K562 (cell line): ENCODE measurements around the gene FNDC1.

ENCODE experiments used
- CBFA2T2 ChIP-seq: fragments of 450-650 bp; conservative IDR thresholded peaks from 2 replicates; pipeline ENCODE4 v1.6.1; 2017; ENCODE audit warnings: mild to moderate bottlenecking
- CEBPB ChIP-seq: fragments of 450-650 bp; IDR thresholded peaks from 2 replicates; pipeline ENCODE4 v1.6.1; 2016; ENCODE audit warnings: missing genetic modification characterization, missing compliant biosample characterization
- ELF2 ChIP-seq: fragments of 250-450 bp; sonication (Bioruptor Pico); IDR thresholded peaks from 2 replicates; pipeline ENCODE4 v1.5.0; 2021; ENCODE audit warnings: mild to moderate bottlenecking
- KDM5B ChIP-seq: fragments of 200-600 bp; sonication (generic); IDR thresholded peaks from 2 replicates; pipeline ENCODE4 v1.6.1; 2012; ENCODE audit warnings: low read depth, mild to moderate bottlenecking, moderate library complexity, low read length, control low read depth, inconsistent platforms; ENCODE audit not compliant: insufficient replicate concordance
- MCM5 ChIP-seq: fragments of 450-650 bp; IDR thresholded peaks from 2 replicates; pipeline ENCODE4 v1.6.1; 2016; ENCODE audit warnings: low read depth
- SAFB2 ChIP-seq: fragments of 200-400 bp; formaldehyde crosslinking; IDR thresholded peaks from 2 replicates; pipeline ENCODE4 v1.6.1; 2018; ENCODE audit warnings: borderline replicate concordance, low read length, low read depth, moderate library complexity; ENCODE audit not compliant: severe bottlenecking
- YBX1 ChIP-seq: fragments of 450-650 bp; IDR thresholded peaks from 2 replicates; pipeline ENCODE4 v1.7.1; 2016; ENCODE audit warnings: mild to moderate bottlenecking
- TF ChIP-seq, protein P1 (sequence below), 3 experiments: IDR thresholded peaks in 2 of 3; conservative IDR thresholded peaks in 1 of 3; 2 replicates each; pipeline ENCODE4 v1.5.1; 2011 to 2012; ENCODE audit warnings: low read length in 3 of 3, mild to moderate bottlenecking in 3 of 3, control low read depth in 2 of 3, improper control_type of control experiment in 1 of 3, inconsistent platforms in 1 of 3, low read depth in 1 of 3, mixed read lengths in 1 of 3, moderate library complexity in 1 of 3; ENCODE audit not compliant: insufficient read depth in 2 of 3
- TF ChIP-seq, protein P2 (sequence below): sonication (generic); formaldehyde crosslinking; IDR thresholded peaks from 2 replicates; pipeline ENCODE4 v1.9.0; 2022; ENCODE audit warnings: mild to moderate bottlenecking, missing genetic modification reagents
- TF ChIP-seq, protein P3 (sequence below): fragments of 450-650 bp; IDR thresholded peaks from 2 replicates; pipeline ENCODE4 v1.6.1; 2016; ENCODE audit warnings: low read depth

DNA sequence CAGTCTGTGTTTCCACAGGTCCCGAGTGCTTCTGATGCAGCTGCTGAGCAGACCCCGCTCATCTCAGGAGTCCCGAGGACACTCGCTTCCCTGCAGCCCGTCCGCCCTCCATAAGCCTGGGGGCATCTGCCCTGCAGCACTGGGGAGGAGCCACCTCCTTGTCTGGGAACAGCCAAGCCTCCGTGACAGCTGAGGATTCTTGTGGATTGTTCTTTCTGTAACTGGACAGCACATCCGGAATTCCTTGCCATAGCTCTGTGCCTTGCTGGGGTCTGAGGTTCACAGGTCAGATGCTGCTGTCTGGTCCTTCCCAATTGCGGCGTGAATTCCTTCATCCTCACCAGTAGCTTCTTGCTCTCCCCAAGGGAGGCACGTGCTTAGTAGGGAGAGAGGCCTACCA is 38.4 kb upstream of the FNDC1 start:
- TF ChIP-seq MCM5 (no peak), CBFA2T2 (no peak), CEBPB (tag) (no peak), KDM5B (no peak), SAFB2 (no peak), ELF2 (CRISPR knock-in tag) (no peak), YBX1 (no peak)
- TF ChIP-seq, protein P1, sequence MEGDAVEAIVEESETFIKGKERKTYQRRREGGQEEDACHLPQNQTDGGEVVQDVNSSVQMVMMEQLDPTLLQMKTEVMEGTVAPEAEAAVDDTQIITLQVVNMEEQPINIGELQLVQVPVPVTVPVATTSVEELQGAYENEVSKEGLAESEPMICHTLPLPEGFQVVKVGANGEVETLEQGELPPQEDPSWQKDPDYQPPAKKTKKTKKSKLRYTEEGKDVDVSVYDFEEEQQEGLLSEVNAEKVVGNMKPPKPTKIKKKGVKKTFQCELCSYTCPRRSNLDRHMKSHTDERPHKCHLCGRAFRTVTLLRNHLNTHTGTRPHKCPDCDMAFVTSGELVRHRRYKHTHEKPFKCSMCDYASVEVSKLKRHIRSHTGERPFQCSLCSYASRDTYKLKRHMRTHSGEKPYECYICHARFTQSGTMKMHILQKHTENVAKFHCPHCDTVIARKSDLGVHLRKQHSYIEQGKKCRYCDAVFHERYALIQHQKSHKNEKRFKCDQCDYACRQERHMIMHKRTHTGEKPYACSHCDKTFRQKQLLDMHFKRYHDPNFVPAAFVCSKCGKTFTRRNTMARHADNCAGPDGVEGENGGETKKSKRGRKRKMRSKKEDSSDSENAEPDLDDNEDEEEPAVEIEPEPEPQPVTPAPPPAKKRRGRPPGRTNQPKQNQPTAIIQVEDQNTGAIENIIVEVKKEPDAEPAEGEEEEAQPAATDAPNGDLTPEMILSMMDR (IDR thresholded peaks at IDR 0.05 in 2 of 3, conservative IDR thresholded peaks at IDR 0.05 in 1 of 3; ENCODE audit: insufficient read depth in 2 of 3, low read depth in 1 of 3, low read length in 3 of 3): no peak
- TF ChIP-seq, protein P2, sequence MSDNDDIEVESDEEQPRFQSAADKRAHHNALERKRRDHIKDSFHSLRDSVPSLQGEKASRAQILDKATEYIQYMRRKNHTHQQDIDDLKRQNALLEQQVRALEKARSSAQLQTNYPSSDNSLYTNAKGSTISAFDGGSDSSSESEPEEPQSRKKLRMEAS (CRISPR knock-in tag): no peak
- TF ChIP-seq, protein P3, sequence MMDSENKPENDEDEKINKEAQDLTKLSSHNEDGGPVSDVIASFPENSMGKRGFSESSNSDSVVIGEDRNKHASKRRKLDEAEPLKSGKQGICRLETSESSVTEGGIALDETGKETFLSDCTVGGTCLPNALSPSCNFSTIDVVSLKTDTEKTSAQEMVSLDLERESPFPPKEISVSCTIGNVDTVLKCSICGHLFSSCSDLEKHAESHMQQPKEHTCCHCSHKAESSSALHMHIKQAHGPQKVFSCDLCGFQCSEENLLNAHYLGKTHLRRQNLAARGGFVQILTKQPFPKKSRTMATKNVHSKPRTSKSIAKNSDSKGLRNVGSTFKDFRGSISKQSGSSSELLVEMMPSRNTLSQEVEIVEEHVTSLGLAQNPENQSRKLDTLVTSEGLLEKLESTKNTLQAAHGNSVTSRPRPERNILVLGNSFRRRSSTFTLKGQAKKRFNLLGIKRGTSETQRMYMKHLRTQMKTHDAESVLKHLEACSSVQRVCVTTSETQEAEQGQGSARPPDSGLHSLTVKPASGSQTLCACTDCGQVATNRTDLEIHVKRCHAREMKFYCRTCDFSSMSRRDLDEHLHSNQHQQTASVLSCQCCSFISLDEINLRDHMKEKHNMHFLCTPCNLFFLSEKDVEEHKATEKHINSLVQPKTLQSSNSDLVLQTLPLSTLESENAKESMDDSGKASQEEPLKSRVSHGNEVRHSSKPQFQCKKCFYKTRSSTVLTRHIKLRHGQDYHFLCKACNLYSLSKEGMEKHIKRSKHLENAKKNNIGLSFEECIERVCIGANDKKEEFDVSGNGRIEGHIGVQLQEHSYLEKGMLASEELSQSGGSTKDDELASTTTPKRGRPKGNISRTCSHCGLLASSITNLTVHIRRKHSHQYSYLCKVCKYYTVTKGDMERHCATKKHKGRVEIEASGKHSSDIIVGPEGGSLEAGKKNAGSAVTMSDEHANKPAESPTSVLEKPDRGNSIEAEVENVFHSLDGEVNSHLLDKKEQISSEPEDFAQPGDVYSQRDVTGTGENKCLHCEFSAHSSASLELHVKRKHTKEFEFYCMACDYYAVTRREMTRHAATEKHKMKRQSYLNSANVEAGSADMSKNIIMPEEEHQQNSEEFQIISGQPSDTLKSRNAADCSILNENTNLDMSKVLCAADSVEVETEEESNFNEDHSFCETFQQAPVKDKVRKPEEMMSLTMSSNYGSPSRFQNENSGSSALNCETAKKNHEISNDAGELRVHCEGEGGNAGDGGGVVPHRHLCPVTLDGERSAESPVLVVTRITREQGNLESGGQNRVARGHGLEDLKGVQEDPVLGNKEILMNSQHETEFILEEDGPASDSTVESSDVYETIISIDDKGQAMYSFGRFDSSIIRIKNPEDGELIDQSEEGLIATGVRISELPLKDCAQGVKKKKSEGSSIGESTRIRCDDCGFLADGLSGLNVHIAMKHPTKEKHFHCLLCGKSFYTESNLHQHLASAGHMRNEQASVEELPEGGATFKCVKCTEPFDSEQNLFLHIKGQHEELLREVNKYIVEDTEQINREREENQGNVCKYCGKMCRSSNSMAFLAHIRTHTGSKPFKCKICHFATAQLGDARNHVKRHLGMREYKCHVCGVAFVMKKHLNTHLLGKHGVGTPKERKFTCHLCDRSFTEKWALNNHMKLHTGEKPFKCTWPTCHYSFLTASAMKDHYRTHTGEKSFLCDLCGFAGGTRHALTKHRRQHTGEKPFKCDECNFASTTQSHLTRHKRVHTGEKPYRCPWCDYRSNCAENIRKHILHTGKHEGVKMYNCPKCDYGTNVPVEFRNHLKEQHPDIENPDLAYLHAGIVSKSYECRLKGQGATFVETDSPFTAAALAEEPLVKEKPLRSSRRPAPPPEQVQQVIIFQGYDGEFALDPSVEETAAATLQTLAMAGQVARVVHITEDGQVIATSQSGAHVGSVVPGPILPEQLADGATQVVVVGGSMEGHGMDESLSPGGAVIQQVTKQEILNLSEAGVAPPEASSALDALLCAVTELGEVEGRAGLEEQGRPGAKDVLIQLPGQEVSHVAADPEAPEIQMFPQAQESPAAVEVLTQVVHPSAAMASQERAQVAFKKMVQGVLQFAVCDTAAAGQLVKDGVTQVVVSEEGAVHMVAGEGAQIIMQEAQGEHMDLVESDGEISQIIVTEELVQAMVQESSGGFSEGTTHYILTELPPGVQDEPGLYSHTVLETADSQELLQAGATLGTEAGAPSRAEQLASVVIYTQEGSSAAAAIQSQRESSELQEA: no peak
